ENCODE data around the gene DGKG.

DGKG gene

DNA sequence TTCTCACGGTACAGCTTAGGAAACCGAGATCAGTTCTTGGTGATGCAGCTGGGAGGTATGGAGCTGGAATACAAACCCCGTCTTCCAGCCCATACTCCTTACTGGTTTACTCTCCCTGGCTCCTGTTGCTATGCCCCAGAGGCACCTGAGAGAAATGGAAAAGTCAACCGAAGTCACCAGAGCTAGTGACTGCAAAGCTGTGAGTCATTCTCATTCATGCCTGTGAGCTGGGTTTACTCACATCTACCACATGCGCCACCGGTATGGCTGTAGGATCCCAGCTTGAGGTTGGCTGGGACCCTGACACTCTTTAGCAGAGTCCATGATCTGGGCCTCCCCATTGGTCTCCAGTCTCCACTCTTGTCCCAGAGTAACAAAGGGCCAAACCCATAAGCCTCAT lies 141.7 kb downstream of the DGKG start:
- Mint-ChIP-seq H3K4me3 (no peak overlapping the region), H3K36me3 (ENCODE audit: low read depth) (no peaks in the 10 kb centered on the region), H3K9me3 (no peaks in the 10 kb centered on the region), H3K27me3 (ENCODE audit: low read depth) (peaks cover 49% of the 10 kb centered on the region), H3K27ac (no peak overlapping the region), H3K4me1 (ENCODE audit: low read depth) (peaks cover 9% of the 10 kb centered on the region)
- DNase-seq (ENCODE audit: low spot score) = no peak

DNA sequence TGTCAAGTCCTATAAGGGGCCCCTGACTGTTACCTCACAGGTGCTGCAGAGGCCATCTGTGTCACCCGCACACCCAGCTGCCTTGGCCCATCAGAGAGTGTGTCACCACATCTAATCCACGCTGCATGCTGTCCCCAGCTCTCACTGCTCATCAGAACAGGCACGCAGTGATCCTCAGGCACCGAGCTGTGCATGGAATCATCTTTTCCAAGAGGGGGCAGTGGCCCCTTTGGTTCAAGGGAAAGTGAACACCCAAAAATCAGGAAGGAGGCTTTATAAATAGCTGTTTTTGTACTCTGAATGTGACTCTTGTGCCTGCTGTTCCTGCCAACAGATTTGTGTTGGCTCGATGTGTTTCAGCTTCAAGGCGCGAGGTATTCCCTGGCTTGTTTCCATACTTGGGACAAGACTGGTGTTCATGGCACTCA lies 142.8 kb downstream of the DGKG start:
- peaks cover 47% of the 10 kb centered on the region for H3K27me3 Mint-ChIP-seq (ENCODE audit: low read depth)
- H3K36me3 Mint-ChIP-seq (ENCODE audit: low read depth) = no peaks in the 10 kb centered on the region
- H3K9me3 Mint-ChIP-seq = no peaks in the 10 kb centered on the region
- H3K27ac Mint-ChIP-seq = no peak overlapping the region
- peaks cover 11% of the 10 kb centered on the region for H3K4me1 Mint-ChIP-seq (ENCODE audit: low read depth)
- H3K4me3 Mint-ChIP-seq = no peak overlapping the region
- no peak for DNase-seq (ENCODE audit: low spot score)

DNA sequence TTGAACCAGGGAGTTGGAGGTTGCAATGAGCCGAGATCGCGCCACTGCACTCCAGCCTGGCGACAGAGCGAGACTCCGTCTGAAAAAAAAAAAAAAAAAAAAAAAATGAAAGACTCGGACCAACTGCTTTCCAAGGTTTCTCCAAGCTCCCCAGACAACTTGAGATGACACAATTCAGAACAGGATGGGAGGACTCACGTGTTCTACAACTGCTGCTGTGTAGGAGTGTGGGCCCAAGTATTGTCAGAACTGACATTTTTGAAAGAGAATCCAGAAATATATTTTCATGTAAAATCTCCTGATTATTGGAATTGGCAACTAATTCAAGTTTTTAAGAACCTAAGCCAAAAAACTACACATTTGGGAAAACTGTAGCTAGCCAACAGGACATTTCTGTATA lies 143.6 kb downstream of the DGKG start:
- no peak overlapping the region for H3K4me3 Mint-ChIP-seq
- H3K4me1 Mint-ChIP-seq (ENCODE audit: low read depth) = peaks cover 11% of the 10 kb centered on the region
- H3K9me3 Mint-ChIP-seq = no peaks in the 10 kb centered on the region
- H3K36me3 Mint-ChIP-seq (ENCODE audit: low read depth) = no peaks in the 10 kb centered on the region
- no peak overlapping the region for H3K27ac Mint-ChIP-seq
- peaks cover 39% of the 10 kb centered on the region for H3K27me3 Mint-ChIP-seq (ENCODE audit: low read depth)
- no peak for DNase-seq (ENCODE audit: low spot score)

DNA sequence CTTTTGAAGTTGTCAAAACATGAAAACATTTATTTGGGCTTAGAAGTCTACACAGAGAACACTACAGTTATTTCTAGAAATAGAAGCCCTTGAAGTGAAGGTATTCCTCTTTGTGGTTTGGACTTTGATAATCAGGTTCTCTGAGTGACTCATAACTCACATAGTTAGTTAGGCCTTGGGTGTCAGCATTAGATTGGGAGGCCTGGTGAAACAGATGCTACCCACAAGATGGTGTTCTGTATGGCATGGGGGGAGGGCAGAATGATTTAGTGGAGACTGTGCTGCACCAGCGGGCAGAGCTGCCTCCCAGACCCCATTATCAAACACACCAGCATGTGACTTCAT lies 144.2 kb downstream of the DGKG start:
- H3K27ac Mint-ChIP-seq = no peak overlapping the region
- H3K9me3 Mint-ChIP-seq = no peaks in the 10 kb centered on the region
- DNase-seq (ENCODE audit: low spot score) = peak; percentile 20
- H3K4me1 Mint-ChIP-seq (ENCODE audit: low read depth) = peaks cover 11% of the 10 kb centered on the region
- H3K27me3 Mint-ChIP-seq (ENCODE audit: low read depth) = peaks cover 37% of the 10 kb centered on the region
- no peaks in the 10 kb centered on the region for H3K36me3 Mint-ChIP-seq (ENCODE audit: low read depth)
- H3K4me3 Mint-ChIP-seq = peak overlapping the region; percentile 4

DNA sequence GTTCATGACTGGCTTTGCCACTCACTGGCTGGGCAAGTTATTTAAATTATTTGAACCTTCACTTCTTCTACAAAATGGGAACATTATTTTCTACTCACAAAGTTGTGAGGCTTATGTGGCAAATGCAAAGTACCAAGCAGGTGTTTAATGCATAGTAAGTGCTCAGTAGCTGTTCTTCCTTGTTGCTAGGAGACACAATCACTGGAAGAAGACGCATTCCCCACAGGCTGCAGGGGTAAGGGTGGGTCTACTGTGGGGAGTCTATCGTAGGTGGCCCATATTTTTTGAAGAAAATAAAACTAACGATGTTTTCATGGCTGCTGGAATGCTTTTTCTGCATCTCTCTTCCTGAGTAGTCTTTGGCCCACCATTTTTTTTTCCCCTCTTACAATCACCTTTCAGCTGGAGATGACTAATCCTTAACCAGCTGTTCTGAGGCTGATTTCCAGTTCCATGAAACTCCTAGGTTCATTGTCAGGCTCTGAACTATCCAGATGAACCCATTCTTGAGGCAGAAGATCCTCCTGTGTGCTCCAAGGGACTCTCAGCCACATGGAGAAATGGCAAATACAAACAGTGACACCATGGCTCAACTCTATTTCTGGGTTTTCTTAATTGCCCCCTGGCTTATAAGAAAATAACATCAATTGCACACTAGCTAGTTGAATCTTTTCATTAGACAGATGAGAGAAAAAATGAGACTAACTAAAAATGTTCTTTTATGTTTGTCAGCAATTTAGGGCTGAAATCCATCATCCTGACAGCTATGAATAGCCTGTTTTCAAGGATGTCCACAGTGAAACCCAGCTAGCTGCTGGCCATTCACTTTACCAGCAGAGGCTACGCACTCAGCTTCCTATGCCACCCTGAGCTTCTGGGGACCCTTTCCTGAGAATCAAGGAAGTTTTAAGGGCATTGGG lies 144.9 kb downstream of the DGKG start:
- peak overlapping the region; percentile 4 for H3K4me3 Mint-ChIP-seq
- H3K9me3 Mint-ChIP-seq = no peaks in the 10 kb centered on the region
- no peaks in the 10 kb centered on the region for H3K36me3 Mint-ChIP-seq (ENCODE audit: low read depth)
- no peak for DNase-seq (ENCODE audit: low spot score)
- H3K4me1 Mint-ChIP-seq (ENCODE audit: low read depth) = peaks cover 11% of the 10 kb centered on the region
- H3K27me3 Mint-ChIP-seq (ENCODE audit: low read depth) = peaks cover 39% of the 10 kb centered on the region
- H3K27ac Mint-ChIP-seq = no peak overlapping the region

DNA sequence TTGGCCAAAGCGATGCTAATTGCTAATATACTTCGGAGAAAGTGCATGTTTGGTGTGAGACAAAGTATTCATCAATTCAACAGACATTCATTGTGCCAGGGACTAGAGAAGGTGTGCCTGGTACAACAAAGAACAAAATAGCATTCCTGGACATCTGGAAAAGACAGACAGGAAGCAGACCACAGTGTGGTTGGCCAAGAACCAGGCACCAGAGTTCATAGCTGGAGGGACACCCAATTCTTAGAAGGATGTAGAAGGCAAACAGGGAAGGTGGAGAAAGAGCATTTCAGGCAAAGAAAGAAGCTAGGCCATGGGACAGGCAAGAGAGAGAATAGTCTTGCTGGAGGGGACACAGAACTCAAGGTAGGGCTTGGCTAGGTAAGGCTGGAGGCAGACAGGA lies 147.4 kb downstream of the DGKG start:
- Mint-ChIP-seq H3K9me3 (no peaks in the 10 kb centered on the region), H3K4me3 (no peak overlapping the region), H3K27ac (no peak overlapping the region), H3K27me3 (ENCODE audit: low read depth) (peaks cover 35% of the 10 kb centered on the region), H3K4me1 (ENCODE audit: low read depth) (peaks cover 11% of the 10 kb centered on the region), H3K36me3 (ENCODE audit: low read depth) (no peaks in the 10 kb centered on the region)
- DNase-seq (ENCODE audit: low spot score) = no peak

DNA sequence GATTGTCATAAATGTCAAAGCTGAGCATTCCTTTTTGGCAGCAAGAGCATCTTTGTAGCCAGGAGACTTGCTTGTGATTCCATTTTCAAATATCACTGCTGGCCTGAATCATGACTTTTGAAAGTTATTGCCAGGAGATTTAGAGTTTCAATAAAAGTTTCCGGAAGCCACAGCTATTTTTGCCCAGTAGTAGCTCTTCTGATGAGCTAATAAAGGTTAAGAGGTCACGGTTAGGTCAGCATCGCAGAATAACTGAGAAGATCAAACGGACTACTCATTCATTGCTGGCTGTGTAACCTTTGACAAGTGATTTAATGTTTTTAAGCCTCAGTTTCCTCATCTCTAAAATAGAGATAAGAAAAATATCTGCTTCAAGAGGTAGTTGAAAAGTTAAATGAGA lies 148.1 kb downstream of the DGKG start:
- Mint-ChIP-seq H3K27ac (no peak overlapping the region), H3K4me1 (ENCODE audit: low read depth) (peaks cover 11% of the 10 kb centered on the region), H3K9me3 (no peaks in the 10 kb centered on the region), H3K27me3 (ENCODE audit: low read depth) (peaks cover 38% of the 10 kb centered on the region), H3K36me3 (ENCODE audit: low read depth) (no peaks in the 10 kb centered on the region), H3K4me3 (no peak overlapping the region)
- DNase-seq (ENCODE audit: low spot score) = no peak

DNA sequence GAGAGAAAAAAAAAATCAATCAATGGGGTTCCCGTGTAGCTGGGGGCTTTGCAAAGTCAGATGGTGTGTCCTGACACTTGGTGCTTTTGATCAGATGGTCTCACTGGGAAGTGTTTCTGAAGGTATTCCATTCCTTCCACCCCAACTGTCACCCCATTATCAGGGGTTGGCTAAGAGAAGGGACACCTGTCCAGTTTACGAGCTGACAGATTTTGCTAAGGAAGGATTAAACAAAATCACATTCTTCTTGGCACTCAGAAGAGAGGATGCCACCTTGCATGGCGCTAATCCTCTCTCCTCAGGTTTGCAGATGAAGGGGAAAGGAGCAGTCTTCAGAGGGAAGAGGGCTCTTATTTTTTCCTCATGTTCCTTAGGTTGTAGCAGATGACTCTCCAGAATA lies 149.4 kb downstream of the DGKG start:
- Mint-ChIP-seq H3K4me1 (ENCODE audit: low read depth) (peaks cover 7% of the 10 kb centered on the region), H3K27me3 (ENCODE audit: low read depth) (peaks cover 34% of the 10 kb centered on the region), H3K4me3 (no peak overlapping the region), H3K36me3 (ENCODE audit: low read depth) (no peaks in the 10 kb centered on the region), H3K9me3 (no peaks in the 10 kb centered on the region), H3K27ac (no peak overlapping the region)
- no peak for DNase-seq (ENCODE audit: low spot score)

DNA sequence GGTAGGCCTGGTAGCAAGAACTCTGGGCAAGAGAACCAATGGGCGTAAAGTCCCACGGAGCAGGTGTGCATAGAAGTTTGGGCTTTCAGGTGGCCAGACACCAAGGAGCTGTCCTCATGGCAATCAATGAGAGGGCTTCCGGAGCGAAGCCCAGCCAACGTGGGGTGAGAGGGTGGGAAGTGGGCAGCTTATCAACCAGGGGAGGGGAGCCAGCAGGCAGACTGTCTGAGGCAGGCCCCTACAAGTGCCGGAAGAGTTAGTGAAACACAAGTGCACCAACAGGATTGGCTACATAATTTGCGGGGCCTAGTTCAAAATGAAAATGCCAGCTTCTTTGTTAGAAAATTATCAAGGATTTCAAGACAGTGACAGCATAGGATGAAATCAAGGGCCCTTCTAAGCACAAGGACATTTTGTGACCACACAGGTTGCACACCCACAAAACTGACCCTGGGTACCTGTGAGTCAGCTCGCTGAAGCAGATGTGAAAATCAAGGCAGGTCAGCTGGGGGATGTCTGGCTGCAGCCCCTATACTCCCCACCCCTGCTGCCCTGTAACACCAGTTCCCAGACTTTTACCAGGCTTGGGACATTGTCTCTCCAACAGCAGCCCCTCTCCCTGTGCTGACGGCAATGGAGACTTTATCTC lies 151.1 kb downstream of the DGKG start:
- no peaks in the 10 kb centered on the region for H3K9me3 Mint-ChIP-seq
- no peak overlapping the region for H3K4me3 Mint-ChIP-seq
- no peak for DNase-seq (ENCODE audit: low spot score)
- peaks cover 20% of the 10 kb centered on the region for H3K27me3 Mint-ChIP-seq (ENCODE audit: low read depth)
- peaks cover 2% of the 10 kb centered on the region for H3K4me1 Mint-ChIP-seq (ENCODE audit: low read depth)
- no peak overlapping the region for H3K27ac Mint-ChIP-seq
- H3K36me3 Mint-ChIP-seq (ENCODE audit: low read depth) = no peaks in the 10 kb centered on the region

DNA sequence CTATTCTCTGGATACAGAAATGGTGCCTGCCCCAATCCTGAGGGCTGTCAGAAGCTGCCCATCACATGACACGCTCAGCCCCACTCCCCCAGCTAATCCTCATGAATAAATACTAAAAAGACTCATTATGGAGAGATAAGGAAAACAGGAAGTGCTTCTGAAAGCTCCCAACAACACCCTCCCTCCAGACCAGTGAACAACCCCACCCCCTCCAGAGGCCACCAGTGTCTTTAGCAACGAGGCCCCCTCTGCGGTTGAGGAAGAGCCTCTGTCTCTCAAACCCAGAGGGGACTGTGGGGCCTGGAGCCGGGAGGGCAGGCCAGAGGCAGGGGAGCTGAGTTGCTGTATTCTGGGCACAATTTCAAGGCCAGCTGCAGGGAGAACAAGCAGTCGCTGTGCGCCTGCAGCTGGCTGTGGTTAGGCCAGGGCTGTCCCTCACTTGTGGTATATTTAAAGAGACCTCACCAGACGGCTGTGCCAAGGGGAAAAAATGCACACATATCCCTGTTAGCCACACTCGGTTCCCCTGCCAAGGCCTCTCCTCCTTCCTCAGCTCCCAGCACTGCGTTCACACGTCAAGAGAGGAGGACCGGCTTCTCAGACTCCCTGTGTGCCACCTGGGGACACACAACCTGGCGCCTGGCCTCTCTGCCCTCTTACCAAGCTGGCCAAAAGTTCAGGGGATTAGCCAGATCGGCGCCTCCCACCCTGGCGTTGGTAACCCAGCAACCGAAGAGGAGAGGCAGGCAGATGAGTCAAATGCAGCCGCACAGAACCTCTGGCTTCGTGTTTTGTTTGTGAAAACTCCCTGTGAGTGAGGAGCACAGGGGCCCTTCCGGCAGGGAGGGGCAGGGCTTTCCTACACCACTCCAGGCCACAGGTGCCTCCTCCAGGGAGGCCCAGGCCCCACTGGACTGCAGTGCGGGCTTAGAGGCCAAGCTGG lies 152.0 kb downstream of the DGKG start:
- peaks cover 2% of the 10 kb centered on the region for H3K4me1 Mint-ChIP-seq (ENCODE audit: low read depth)
- no peaks in the 10 kb centered on the region for H3K36me3 Mint-ChIP-seq (ENCODE audit: low read depth)
- no peak overlapping the region for H3K27ac Mint-ChIP-seq
- DNase-seq (ENCODE audit: low spot score) = no peak
- peaks cover 17% of the 10 kb centered on the region for H3K27me3 Mint-ChIP-seq (ENCODE audit: low read depth)
- H3K9me3 Mint-ChIP-seq = no peaks in the 10 kb centered on the region
- no peak overlapping the region for H3K4me3 Mint-ChIP-seq

DNA sequence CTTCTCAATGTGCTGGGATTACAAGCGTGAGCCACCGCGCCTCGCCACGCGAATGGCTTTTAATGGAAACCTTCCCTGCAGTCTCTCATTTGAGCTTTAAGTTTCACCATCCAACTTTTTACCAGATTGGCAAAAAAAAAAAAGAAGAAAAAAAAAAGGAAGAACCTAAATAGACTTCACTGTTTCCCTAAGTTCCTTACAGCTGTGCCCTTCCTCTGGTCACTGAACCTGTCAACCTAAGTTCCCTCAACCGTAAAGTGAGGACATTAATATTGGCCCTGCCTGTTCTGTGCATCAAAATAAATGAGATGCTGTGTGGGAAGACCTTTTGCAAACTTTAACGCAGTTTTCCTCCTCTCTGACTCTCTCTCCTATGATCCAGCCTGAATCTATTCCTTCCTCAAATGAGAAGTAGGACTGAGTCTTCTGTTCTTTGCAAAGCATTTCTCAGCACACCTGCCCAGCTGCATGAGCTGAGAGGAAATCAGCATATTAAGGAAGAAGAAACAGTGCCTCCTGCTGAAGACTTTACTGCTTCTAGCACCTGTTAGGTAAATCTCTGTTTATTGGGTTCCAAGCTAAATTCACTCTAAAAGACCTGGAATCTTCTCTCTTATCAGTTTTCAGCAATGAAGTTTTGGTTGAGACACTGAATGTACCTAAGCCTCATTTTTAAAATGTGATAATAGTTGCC lies 153.6 kb downstream of the DGKG start:
- H3K27ac Mint-ChIP-seq = no peak overlapping the region
- H3K27me3 Mint-ChIP-seq (ENCODE audit: low read depth) = peaks cover 17% of the 10 kb centered on the region
- no peaks in the 10 kb centered on the region for H3K4me1 Mint-ChIP-seq (ENCODE audit: low read depth)
- H3K4me3 Mint-ChIP-seq = no peak overlapping the region
- H3K9me3 Mint-ChIP-seq = no peaks in the 10 kb centered on the region
- no peaks in the 10 kb centered on the region for H3K36me3 Mint-ChIP-seq (ENCODE audit: low read depth)
- no peak for DNase-seq (ENCODE audit: low spot score)

DNA sequence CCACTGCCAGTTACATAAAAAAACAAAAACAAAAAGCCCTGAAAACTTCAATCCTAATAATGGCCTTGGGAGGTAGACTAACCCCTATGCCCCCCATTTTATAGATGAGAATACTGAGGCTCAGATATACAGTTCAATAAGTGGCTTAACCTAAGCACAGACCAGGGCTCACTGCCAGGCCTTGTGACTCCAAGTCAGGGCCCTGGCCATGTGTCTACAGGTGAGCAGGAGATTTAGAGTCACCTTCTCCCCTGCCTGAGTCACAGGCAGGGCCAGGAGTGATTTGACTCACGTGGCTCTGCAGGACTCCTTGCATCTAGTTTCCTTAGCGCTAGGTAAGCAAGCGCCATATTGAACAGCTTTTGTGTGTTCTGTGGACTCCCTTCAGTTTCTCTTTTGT lies 154.5 kb downstream of the DGKG start:
- DNase-seq (ENCODE audit: low spot score) = no peak
- Mint-ChIP-seq H3K36me3 (ENCODE audit: low read depth) (no peaks in the 10 kb centered on the region), H3K27ac (no peak overlapping the region), H3K4me3 (no peak overlapping the region), H3K27me3 (ENCODE audit: low read depth) (peaks cover 20% of the 10 kb centered on the region), H3K4me1 (ENCODE audit: low read depth) (no peaks in the 10 kb centered on the region), H3K9me3 (no peaks in the 10 kb centered on the region)

DNA sequence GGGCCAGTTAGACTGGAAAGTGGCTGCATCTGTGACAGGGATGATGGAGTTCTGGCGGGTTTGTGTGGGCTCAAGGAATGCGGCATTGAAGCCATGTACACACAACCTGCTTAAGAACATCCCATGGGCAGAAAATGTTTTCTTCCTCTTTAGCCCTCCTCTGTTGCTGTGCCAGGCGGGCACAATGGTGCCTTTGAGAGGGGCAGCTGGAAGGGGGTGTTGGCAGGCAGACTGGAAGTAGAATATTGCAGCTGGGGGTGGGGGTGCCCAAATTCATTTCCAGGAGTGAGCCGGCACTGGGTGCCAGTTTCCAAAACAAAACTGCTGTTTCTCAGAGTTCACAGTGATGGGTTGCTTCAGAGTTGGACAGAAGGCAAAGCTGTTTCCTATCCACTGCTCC lies 161.3 kb downstream of the DGKG start:
- Mint-ChIP-seq H3K4me1 (ENCODE audit: low read depth) (no peaks in the 10 kb centered on the region), H3K36me3 (ENCODE audit: low read depth) (no peaks in the 10 kb centered on the region), H3K27ac (no peak overlapping the region), H3K9me3 (no peaks in the 10 kb centered on the region), H3K27me3 (ENCODE audit: low read depth) (peaks cover 17% of the 10 kb centered on the region), H3K4me3 (no peak overlapping the region)
- DNase-seq (ENCODE audit: low spot score) = no peak

Measured in T-helper 2 cell treated with Interferon-gamma antibody and Interleukin-4, amounts not matched to agents 5 μg/mL and 100 μg/mL, for 36 hours (primary cell).